ENCODE results near the gene URB2. TPM values are rescaled to one million over a fixed set of nuclear protein-coding genes. Genes with fewer than 3 reads are reported as not detected.

The URB2 gene
- total and polyA plus RNA-seq, 4 donors = 1.2 to 10.5 (median 6.2) TPM

- Histone ChIP-seq H3K36me3 (ENCODE audit: control insufficient read depth in 4 of 4, insufficient read depth in 3 of 4, low read depth in 1 of 4, low read length in 3 of 4) (no peaks in the 10 kb centered on the region), H3K9me3 (ENCODE audit: control insufficient read depth in 4 of 4, low read length in 3 of 4) (no peaks in the 10 kb centered on the region), H3K4me1 (ENCODE audit: control insufficient read depth in 4 of 4, insufficient read depth in 4 of 4, low read length in 3 of 4) (peaks cover 2 to 39% (median 24%) of the 10 kb centered on the region in 4 donors), H3K27ac (ENCODE audit: low read depth in 1 of 2, low read length in 2 of 2) (no peak overlapping the region), H3K27me3 (ENCODE audit: control insufficient read depth in 4 of 4, insufficient read depth in 4 of 4, low read length in 3 of 4) (no peaks in the 10 kb centered on the region), H3K9ac (ENCODE audit: low read depth in 1 of 2, low read length in 2 of 2) (no peak overlapping the region), H3K4me3 (ENCODE audit: low read depth in 1 of 3, low read length in 3 of 3) (no peak overlapping the region)
- DNase-seq (ENCODE audit: low spot score) = no peak
- 88% methylated on average over 5 of the region's 5 CpGs for WGBS
- TF ChIP-seq SP1 (IDR thresholded peaks at IDR 0.05) (no peak), CTCF (IDR thresholded peaks at IDR 0.05; ENCODE audit: low read depth, low read length, missing input control) (no peak), RAD21 (IDR thresholded peaks at IDR 0.05) (no peak), FOXA1 (IDR thresholded peaks at IDR 0.05) (no peak), EGR1 (IDR thresholded peaks at IDR 0.05; ENCODE audit: low read depth in 2 of 2) (no peak), NR2F2 (IDR thresholded peaks at IDR 0.05) (no peak), GABPA (IDR thresholded peaks at IDR 0.05 in 1 of 2, conservative IDR thresholded peaks at IDR 0.05 in 1 of 2) (no peak), TAF1 (conservative IDR thresholded peaks at IDR 0.05) (no peak), YY1 (IDR thresholded peaks at IDR 0.05) (no peak), HNF4G (IDR thresholded peaks at IDR 0.05) (no peak), HNF4A (conservative IDR thresholded peaks at IDR 0.05) (no peak), JUND (IDR thresholded peaks at IDR 0.05) (no peak), RXRA (IDR thresholded peaks at IDR 0.05) (no peak), ATF3 (IDR thresholded peaks at IDR 0.05) (no peak)
- TF ChIP-seq, protein P1, sequence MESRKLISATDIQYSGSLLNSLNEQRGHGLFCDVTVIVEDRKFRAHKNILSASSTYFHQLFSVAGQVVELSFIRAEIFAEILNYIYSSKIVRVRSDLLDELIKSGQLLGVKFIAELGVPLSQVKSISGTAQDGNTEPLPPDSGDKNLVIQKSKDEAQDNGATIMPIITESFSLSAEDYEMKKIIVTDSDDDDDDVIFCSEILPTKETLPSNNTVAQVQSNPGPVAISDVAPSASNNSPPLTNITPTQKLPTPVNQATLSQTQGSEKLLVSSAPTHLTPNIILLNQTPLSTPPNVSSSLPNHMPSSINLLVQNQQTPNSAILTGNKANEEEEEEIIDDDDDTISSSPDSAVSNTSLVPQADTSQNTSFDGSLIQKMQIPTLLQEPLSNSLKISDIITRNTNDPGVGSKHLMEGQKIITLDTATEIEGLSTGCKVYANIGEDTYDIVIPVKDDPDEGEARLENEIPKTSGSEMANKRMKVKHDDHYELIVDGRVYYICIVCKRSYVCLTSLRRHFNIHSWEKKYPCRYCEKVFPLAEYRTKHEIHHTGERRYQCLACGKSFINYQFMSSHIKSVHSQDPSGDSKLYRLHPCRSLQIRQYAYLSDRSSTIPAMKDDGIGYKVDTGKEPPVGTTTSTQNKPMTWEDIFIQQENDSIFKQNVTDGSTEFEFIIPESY (IDR thresholded peaks at IDR 0.05) = no peak
- TF ChIP-seq, protein P2, sequence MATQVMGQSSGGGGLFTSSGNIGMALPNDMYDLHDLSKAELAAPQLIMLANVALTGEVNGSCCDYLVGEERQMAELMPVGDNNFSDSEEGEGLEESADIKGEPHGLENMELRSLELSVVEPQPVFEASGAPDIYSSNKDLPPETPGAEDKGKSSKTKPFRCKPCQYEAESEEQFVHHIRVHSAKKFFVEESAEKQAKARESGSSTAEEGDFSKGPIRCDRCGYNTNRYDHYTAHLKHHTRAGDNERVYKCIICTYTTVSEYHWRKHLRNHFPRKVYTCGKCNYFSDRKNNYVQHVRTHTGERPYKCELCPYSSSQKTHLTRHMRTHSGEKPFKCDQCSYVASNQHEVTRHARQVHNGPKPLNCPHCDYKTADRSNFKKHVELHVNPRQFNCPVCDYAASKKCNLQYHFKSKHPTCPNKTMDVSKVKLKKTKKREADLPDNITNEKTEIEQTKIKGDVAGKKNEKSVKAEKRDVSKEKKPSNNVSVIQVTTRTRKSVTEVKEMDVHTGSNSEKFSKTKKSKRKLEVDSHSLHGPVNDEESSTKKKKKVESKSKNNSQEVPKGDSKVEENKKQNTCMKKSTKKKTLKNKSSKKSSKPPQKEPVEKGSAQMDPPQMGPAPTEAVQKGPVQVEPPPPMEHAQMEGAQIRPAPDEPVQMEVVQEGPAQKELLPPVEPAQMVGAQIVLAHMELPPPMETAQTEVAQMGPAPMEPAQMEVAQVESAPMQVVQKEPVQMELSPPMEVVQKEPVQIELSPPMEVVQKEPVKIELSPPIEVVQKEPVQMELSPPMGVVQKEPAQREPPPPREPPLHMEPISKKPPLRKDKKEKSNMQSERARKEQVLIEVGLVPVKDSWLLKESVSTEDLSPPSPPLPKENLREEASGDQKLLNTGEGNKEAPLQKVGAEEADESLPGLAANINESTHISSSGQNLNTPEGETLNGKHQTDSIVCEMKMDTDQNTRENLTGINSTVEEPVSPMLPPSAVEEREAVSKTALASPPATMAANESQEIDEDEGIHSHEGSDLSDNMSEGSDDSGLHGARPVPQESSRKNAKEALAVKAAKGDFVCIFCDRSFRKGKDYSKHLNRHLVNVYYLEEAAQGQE (IDR thresholded peaks at IDR 0.05) = no peak
These were observed 2.8 kb upstream of the URB2 start for GRCh38 chr1:229623225-229623624.

- Histone ChIP-seq H3K9ac (ENCODE audit: low read depth in 1 of 2, low read length in 2 of 2) (no peak overlapping the region), H3K36me3 (ENCODE audit: control insufficient read depth in 4 of 4, insufficient read depth in 3 of 4, low read depth in 1 of 4, low read length in 3 of 4) (peaks cover 0 to 1% (median 0%) of the 10 kb centered on the region in 4 donors), H3K27me3 (ENCODE audit: control insufficient read depth in 4 of 4, insufficient read depth in 4 of 4, low read length in 3 of 4) (no peaks in the 10 kb centered on the region), H3K27ac (ENCODE audit: low read depth in 1 of 2, low read length in 2 of 2) (no peak overlapping the region), H3K4me1 (ENCODE audit: control insufficient read depth in 4 of 4, insufficient read depth in 4 of 4, low read length in 3 of 4) (peaks cover 2 to 39% (median 24%) of the 10 kb centered on the region in 4 donors), H3K9me3 (ENCODE audit: control insufficient read depth in 4 of 4, low read length in 3 of 4) (no peaks in the 10 kb centered on the region), H3K4me3 (ENCODE audit: low read depth in 1 of 3, low read length in 3 of 3) (no peak overlapping the region)
- no peak for DNase-seq (ENCODE audit: low spot score)
- TF ChIP-seq YY1 (IDR thresholded peaks at IDR 0.05) = no peak
- no peak for TF ChIP-seq CTCF (IDR thresholded peaks at IDR 0.05; ENCODE audit: low read depth, low read length, missing input control)
- no peak for TF ChIP-seq NR2F2 (IDR thresholded peaks at IDR 0.05)
- TF ChIP-seq RXRA (IDR thresholded peaks at IDR 0.05) = no peak
- no peak for TF ChIP-seq JUND (IDR thresholded peaks at IDR 0.05)
- 85% methylated on average over 1 of the region's 1 CpG for WGBS
These were observed 2.2 kb upstream of the URB2 start for GRCh38 chr1:229623838-229624237.

Data from liver (tissue), 9 donors.